HEK293 (cell line): ENCODE data around the gene NDUFA3.
A peak's percentile ranks its signal among the peaks of the same experiment; 100 is the strongest.
"Not testable (repeated sequence)": the region's sequence is repeated elsewhere in the genome, so short reads cannot be mapped to it uniquely, and the experiment has no call there.

Source experiments
- KLF8 ChIP-seq: fragments of 450-650 bp; formaldehyde crosslinking; IDR thresholded peaks from 2 replicates; pipeline ENCODE4 v1.5.1; 2016; ENCODE audit warnings: missing biosample characterization, missing genetic modification characterization
- YY1 ChIP-seq: fragments of 450-650 bp; formaldehyde crosslinking; IDR thresholded peaks from 2 replicates; pipeline ENCODE4 v1.5.1; 2018; ENCODE audit warnings: missing biosample characterization, missing genetic modification characterization
- ZNF23 ChIP-seq: fragments of 450-650 bp; formaldehyde crosslinking; IDR thresholded peaks from 2 replicates; pipeline ENCODE4 v1.5.1; 2016; ENCODE audit warnings: missing biosample characterization, missing genetic modification characterization, borderline replicate concordance
- ZNF324 ChIP-seq: fragments of 450-650 bp; formaldehyde crosslinking; IDR thresholded peaks from 2 replicates; pipeline ENCODE4 v1.5.1; 2016; ENCODE audit warnings: missing biosample characterization, missing genetic modification characterization
- ZNF37A ChIP-seq: fragments of 450-650 bp; IDR thresholded peaks from 2 replicates; pipeline ENCODE4 v1.5.1; 2018; ENCODE audit warnings: missing biosample characterization, missing genetic modification characterization
- ZNF404 ChIP-seq: fragments of 450-650 bp; formaldehyde crosslinking; IDR thresholded peaks from 2 replicates; pipeline ENCODE4 v1.5.1; 2017; ENCODE audit warnings: missing biosample characterization, missing genetic modification characterization
- ZNF558 ChIP-seq: fragments of 450-650 bp; formaldehyde crosslinking; IDR thresholded peaks from 2 replicates; pipeline ENCODE4 v1.5.1; 2016; ENCODE audit warnings: missing biosample characterization, missing genetic modification characterization
- ZNF585B ChIP-seq: fragments of 450-650 bp; formaldehyde crosslinking; IDR thresholded peaks from 2 replicates; pipeline ENCODE4 v1.5.1; 2016; ENCODE audit warnings: missing biosample characterization, missing genetic modification characterization
- TF ChIP-seq, protein P1 (sequence below): fragments of 450-650 bp; formaldehyde crosslinking; IDR thresholded peaks from 2 replicates; pipeline ENCODE4 v1.5.1; 2016; ENCODE audit warnings: missing biosample characterization, missing genetic modification characterization
- TF ChIP-seq, protein P2 (sequence below): fragments of 450-650 bp; formaldehyde crosslinking; IDR thresholded peaks from 2 replicates; pipeline ENCODE4 v1.5.1; 2016; ENCODE audit warnings: missing biosample characterization, missing genetic modification characterization
- TF ChIP-seq, protein P3 (sequence below): fragments of 450-650 bp; formaldehyde crosslinking; IDR thresholded peaks from 2 replicates; pipeline ENCODE4 v1.5.1; 2016; ENCODE audit warnings: missing biosample characterization, missing genetic modification characterization, borderline replicate concordance

- not testable (repeated sequence) for TF ChIP-seq ZNF404 (tag by site-specific recombination); ZNF37A; YY1 (tag by site-specific recombination); ZNF558 (tag by site-specific recombination); ZNF585B (tag by site-specific recombination); ZNF23 (tag by site-specific recombination); KLF8 (tag by site-specific recombination); ZNF324 (tag by site-specific recombination)
- TF ChIP-seq, protein P1, sequence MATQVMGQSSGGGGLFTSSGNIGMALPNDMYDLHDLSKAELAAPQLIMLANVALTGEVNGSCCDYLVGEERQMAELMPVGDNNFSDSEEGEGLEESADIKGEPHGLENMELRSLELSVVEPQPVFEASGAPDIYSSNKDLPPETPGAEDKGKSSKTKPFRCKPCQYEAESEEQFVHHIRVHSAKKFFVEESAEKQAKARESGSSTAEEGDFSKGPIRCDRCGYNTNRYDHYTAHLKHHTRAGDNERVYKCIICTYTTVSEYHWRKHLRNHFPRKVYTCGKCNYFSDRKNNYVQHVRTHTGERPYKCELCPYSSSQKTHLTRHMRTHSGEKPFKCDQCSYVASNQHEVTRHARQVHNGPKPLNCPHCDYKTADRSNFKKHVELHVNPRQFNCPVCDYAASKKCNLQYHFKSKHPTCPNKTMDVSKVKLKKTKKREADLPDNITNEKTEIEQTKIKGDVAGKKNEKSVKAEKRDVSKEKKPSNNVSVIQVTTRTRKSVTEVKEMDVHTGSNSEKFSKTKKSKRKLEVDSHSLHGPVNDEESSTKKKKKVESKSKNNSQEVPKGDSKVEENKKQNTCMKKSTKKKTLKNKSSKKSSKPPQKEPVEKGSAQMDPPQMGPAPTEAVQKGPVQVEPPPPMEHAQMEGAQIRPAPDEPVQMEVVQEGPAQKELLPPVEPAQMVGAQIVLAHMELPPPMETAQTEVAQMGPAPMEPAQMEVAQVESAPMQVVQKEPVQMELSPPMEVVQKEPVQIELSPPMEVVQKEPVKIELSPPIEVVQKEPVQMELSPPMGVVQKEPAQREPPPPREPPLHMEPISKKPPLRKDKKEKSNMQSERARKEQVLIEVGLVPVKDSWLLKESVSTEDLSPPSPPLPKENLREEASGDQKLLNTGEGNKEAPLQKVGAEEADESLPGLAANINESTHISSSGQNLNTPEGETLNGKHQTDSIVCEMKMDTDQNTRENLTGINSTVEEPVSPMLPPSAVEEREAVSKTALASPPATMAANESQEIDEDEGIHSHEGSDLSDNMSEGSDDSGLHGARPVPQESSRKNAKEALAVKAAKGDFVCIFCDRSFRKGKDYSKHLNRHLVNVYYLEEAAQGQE (tag by site-specific recombination), result not testable (repeated sequence)
- TF ChIP-seq, protein P2, sequence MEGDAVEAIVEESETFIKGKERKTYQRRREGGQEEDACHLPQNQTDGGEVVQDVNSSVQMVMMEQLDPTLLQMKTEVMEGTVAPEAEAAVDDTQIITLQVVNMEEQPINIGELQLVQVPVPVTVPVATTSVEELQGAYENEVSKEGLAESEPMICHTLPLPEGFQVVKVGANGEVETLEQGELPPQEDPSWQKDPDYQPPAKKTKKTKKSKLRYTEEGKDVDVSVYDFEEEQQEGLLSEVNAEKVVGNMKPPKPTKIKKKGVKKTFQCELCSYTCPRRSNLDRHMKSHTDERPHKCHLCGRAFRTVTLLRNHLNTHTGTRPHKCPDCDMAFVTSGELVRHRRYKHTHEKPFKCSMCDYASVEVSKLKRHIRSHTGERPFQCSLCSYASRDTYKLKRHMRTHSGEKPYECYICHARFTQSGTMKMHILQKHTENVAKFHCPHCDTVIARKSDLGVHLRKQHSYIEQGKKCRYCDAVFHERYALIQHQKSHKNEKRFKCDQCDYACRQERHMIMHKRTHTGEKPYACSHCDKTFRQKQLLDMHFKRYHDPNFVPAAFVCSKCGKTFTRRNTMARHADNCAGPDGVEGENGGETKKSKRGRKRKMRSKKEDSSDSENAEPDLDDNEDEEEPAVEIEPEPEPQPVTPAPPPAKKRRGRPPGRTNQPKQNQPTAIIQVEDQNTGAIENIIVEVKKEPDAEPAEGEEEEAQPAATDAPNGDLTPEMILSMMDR, result peak; percentile 43; the same call in 1 of the 2 replicates
- TF ChIP-seq, protein P3, sequence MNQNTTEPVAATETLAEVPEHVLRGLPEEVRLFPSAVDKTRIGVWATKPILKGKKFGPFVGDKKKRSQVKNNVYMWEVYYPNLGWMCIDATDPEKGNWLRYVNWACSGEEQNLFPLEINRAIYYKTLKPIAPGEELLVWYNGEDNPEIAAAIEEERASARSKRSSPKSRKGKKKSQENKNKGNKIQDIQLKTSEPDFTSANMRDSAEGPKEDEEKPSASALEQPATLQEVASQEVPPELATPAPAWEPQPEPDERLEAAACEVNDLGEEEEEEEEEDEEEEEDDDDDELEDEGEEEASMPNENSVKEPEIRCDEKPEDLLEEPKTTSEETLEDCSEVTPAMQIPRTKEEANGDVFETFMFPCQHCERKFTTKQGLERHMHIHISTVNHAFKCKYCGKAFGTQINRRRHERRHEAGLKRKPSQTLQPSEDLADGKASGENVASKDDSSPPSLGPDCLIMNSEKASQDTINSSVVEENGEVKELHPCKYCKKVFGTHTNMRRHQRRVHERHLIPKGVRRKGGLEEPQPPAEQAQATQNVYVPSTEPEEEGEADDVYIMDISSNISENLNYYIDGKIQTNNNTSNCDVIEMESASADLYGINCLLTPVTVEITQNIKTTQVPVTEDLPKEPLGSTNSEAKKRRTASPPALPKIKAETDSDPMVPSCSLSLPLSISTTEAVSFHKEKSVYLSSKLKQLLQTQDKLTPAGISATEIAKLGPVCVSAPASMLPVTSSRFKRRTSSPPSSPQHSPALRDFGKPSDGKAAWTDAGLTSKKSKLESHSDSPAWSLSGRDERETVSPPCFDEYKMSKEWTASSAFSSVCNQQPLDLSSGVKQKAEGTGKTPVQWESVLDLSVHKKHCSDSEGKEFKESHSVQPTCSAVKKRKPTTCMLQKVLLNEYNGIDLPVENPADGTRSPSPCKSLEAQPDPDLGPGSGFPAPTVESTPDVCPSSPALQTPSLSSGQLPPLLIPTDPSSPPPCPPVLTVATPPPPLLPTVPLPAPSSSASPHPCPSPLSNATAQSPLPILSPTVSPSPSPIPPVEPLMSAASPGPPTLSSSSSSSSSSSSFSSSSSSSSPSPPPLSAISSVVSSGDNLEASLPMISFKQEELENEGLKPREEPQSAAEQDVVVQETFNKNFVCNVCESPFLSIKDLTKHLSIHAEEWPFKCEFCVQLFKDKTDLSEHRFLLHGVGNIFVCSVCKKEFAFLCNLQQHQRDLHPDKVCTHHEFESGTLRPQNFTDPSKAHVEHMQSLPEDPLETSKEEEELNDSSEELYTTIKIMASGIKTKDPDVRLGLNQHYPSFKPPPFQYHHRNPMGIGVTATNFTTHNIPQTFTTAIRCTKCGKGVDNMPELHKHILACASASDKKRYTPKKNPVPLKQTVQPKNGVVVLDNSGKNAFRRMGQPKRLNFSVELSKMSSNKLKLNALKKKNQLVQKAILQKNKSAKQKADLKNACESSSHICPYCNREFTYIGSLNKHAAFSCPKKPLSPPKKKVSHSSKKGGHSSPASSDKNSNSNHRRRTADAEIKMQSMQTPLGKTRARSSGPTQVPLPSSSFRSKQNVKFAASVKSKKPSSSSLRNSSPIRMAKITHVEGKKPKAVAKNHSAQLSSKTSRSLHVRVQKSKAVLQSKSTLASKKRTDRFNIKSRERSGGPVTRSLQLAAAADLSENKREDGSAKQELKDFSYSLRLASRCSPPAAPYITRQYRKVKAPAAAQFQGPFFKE (tag by site-specific recombination), result not testable (repeated sequence)
Observed at GRCh38 chr19:54095859-54096616, 6.6 kb upstream of the NDUFA3 start.
